Right lobe of liver (tissue), 4 donors: ENCODE results near the gene MATK.

Experiments
- POLR2A ChIP-seq: fragments of 450-650 bp; IDR thresholded peaks from one replicate; pipeline ENCODE4 v1.6.1; 2017; ENCODE audit warnings: antibody characterized with exemption, mild to moderate bottlenecking
- TF ChIP-seq, protein P1 (sequence below), 4 donors: fragments of 200-600 bp in 3 of 4; fragments of 450-650 bp in 1 of 4; IDR thresholded peaks; one replicate each; pipeline versions ENCODE4 v1.5.1 to v1.8.0; 2016 to 2022; ENCODE audit warnings: antibody characterized with exemption in 4 of 4, mild to moderate bottlenecking in 2 of 4
- donor health status: DM: no; HTN: no; CAD: no.
- donor health status: DM: no; HTN: no; CAD: no.
- donor health status: DM: no; HTN: yes; CAD: no.

- TF ChIP-seq, protein P1, sequence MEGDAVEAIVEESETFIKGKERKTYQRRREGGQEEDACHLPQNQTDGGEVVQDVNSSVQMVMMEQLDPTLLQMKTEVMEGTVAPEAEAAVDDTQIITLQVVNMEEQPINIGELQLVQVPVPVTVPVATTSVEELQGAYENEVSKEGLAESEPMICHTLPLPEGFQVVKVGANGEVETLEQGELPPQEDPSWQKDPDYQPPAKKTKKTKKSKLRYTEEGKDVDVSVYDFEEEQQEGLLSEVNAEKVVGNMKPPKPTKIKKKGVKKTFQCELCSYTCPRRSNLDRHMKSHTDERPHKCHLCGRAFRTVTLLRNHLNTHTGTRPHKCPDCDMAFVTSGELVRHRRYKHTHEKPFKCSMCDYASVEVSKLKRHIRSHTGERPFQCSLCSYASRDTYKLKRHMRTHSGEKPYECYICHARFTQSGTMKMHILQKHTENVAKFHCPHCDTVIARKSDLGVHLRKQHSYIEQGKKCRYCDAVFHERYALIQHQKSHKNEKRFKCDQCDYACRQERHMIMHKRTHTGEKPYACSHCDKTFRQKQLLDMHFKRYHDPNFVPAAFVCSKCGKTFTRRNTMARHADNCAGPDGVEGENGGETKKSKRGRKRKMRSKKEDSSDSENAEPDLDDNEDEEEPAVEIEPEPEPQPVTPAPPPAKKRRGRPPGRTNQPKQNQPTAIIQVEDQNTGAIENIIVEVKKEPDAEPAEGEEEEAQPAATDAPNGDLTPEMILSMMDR (IDR thresholded peaks at IDR 0.05) = no peak
- TF ChIP-seq POLR2A = no peak
Observed at GRCh38 chr19:3784607-3785450, 1.4 kb downstream of the MATK start.
